ENCODE results near the gene SLC39A8.
"Not testable (repeated sequence)": the region's sequence is repeated elsewhere in the genome, so short reads cannot be mapped to it uniquely, and the experiment has no call there.

The SLC39A8 gene

DNA sequence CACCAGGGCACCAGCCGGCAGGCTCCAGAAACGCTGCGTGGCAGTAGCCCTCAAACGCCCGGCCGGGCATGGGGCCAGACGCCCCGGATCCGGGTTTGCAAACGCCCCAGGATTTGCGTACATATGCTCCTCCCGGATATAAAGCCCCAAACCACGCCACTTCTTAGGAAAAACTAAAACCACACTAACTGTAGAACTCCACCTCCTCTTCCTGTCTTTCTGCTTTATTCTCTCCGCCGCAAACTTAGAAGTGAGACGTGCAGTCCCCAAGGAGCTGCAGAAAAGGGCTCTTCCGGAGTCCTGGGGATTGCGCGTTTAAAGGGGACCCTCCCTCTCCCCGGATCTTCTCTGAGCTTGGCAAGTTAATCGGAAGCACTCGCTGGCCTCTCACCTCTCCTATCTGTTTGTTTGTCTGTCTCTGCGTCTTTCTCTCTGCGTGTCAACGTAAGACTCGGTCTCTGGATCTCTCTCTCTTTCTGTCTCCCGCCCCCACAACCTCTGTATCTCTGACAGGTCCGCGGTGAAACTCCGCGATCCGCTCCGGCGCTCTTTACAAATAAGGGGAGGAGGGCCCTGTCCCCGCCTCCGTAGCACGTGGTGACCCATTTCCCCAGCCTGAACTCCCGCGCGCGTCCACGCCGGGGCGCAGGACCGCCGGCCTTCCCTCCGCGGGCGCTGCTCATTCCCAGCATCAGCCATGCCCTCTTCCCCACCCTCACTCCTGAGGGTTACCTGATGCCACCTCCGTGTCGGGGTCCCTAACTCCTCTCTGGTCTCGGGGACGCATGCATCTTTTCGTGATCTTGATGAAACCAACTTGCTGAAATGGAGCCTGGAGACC lies at the start of gene SLC39A8:
SLC39A8 (minus strand) TSS at position 529 of the 841 bp plus-strand sequence. CDS start 820 bp downstream, outside the sequence.
- DNase-seq (ENCODE audit: low read depth in 3 of 3, low spot score in 1 of 3) = peak; percentile 50 to 74 (median 68)

DNA sequence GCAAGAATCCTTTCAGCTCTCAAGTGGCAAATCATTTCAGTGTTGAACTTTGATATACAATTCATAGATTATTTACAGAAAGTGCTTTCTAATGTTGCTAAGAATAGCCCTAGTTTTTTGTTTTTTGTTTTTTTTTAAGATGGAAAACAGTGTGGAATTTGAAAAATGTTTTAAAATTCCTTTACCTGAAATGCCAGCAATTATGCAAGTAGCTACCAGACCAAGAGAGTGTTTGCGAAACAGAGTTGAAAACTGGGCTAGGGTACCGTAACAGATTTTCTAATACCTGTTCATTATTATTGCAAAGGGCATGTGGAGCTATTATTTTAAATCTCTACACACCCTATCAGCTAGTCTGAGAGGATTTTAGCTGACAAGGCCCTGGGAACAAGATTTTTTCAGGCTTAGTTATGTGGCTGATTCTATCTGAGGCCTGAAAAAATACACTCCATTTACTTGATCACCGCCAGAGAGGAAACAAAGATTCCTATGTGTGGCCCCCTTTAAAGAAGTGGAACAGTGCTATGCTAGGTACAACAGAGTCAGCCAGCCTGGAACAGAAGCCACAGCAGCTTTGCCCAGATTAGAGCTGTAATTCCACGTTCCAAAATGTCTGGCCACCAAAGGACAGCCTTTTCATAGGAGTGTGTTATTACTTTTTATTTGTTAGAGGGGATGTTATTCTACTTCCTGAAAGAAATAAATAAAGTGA lies 46.9 kb upstream of the SLC39A8 start:
- no peak for DNase-seq (ENCODE audit: low read depth in 3 of 3, low spot score in 1 of 3)

DNA sequence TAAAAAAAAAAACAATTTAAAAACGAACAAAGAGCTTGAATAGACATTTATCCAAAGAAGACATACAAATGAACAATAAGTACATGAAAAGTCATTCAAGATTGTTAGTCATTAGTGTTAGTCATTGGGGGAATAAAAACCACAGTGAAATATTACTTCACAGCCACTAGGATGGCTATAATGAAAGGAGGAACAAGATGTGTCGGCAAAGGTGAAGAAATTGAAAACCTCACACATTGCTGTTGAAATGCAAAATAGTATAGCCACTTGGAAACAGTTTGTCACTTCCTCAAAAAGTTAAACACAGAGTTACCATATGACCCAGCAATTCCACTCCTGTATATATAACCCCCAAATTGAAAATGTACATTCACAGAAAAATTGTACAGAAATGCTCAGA lies 45.2 kb upstream of the SLC39A8 start:
- DNase-seq (ENCODE audit: low read depth in 3 of 3, low spot score in 1 of 3) = no peak

- DNase-seq (ENCODE audit: low read depth in 3 of 3, low spot score in 1 of 3) = no peak
Measured at GRCh38 chr4:102388611-102389010, 43.3 kb upstream of the SLC39A8 start.

GRCh38 chr4:102387552-102388150 lies 42.4 kb upstream of the SLC39A8 start:
- no peak for DNase-seq (ENCODE audit: low read depth in 3 of 3, low spot score in 1 of 3)

DNA sequence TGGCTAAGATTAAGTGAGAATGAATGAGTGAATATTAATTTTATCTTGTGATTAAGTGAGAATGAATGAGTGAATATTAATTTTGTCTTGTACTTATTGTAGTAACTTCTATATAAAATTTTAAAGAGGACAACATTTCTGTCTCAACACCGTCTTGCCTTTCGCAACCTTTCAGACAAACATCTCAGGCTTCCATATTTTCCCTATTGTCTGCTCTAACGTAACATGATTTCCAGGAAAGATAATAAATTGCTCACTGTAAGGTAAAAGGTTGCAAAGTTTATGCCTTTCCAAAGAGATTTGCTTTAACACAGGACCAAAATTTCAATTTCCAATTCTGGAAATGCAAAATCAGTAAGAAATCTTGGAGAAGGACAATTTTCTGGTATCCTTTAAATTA lies 41.7 kb upstream of the SLC39A8 start:
- DNase-seq (ENCODE audit: low read depth in 3 of 3, low spot score in 1 of 3) = no peak

DNA sequence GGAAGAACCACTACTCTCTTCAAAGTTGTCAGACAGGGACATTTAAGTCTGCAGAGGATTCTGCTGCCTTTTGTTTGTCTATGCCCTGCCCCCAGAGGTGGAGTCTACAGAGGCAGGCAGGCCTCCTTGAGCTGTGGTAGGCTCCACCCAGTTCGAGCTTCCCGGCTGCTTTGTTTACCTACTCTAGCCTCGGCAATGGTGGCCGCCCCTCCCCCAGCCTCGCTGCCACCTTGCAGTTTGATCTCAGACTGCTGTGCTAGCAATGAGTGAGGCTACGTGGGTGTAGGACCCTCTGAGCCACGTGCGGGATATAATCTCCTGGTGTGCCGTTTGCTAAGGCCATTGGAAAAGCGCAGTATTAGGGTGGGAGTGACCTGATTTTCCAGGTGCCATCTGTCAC lies 35.0 kb upstream of the SLC39A8 start:
- not testable (repeated sequence) for DNase-seq (ENCODE audit: low read depth in 3 of 3, low spot score in 1 of 3)

GRCh38 chr4:102362922-102363432 lies 17.7 kb upstream of the SLC39A8 start:
- DNase-seq (ENCODE audit: low read depth in 3 of 3, low spot score in 1 of 3) = no peak

DNA sequence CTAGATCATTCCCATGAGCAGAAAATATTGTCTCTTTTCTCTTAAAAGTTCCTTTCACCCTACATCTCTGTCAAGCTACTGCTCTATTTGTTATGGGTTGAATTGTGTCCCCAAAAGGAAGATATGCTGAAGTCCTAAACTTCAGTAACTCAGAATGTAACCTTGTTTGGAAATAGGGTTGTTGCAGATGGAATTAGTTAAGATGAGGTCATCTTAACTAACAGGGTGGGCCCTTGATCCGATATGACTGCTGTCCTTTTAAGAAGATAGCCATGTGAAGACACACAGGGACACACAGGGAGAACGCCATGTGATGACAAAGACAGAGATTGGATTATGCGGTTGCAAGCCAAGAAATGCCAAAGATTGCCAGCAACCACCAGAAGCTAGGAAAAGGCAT lies 12.8 kb upstream of the SLC39A8 start:
- no peak for DNase-seq (ENCODE audit: low read depth in 3 of 3, low spot score in 1 of 3)

DNA sequence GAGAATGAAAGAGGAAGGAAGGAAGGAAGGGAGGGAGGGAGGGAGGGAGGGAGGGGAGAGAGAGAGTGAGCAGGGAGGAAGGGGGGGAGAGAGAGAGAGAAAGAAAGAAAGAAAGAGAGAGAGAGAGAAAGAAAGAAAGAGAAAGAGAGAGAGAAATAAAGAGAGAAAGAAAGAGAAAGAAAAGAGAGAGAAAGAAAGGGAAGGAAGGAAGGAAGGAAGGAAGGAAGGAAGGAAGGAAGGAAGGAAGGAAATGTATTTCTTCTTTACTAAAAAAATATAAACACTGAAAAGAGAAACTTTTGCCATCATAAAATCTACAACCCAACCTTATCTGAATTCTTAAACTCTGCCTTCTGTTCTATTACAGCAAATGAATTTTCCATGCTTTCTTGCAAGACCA lies 12.4 kb upstream of the SLC39A8 start:
- not testable (repeated sequence) for DNase-seq (ENCODE audit: low read depth in 3 of 3, low spot score in 1 of 3)

DNA sequence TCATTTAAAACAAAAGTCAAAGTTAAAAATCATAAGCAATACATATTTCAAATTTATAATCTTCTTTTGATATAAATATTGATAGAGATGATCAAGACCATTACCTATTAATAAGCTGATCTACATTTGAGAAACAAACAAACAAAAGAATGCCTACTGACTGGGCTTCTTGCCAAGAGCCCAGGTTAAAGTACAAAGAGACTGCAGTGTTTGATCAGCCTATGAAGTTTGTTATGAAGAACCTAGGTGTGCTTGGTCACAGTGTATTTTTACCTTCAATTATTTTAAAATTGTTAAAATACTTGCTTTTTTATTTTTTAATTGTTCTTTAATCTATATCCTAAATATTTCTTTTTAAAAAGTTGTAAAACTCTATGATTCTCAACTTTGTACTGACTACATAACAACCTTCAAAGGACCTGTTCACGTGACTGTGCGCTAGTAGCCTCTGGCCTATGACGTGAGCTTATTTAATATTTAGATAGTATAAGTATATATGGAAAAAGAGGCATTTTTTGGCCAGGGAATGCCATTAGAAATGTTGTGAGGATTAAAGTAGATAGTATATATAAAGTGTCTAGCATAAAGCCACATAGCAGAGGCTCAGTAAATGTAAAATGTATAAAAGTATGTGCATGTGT lies 11.4 kb upstream of the SLC39A8 start:
- no peak for DNase-seq (ENCODE audit: low read depth in 3 of 3, low spot score in 1 of 3)

GRCh38 chr4:102355748-102356147 lies 10.5 kb upstream of the SLC39A8 start:
- no peak for DNase-seq (ENCODE audit: low read depth in 3 of 3, low spot score in 1 of 3)

GRCh38 chr4:102354671-102355454 lies 9.6 kb upstream of the SLC39A8 start:
- no peak for DNase-seq (ENCODE audit: low read depth in 3 of 3, low spot score in 1 of 3)

DNA sequence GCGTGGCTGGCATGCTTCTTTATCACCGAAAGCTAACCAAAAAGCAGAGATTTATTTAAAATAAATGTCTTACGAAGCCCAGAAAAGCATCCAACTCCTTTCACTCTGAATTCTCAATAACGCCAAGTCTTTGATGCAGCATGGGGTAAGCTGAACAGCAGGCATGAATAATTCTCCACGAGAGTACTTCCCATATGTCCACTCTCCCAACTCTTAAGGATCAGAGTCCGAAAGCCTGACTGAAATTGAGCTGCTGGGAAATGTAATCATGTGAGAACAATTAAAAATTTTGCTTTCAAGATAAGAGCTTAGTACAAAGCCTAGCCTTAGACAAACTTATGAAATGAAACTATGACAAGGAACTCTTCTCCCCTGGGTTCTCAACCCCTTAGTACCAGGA lies 7.5 kb upstream of the SLC39A8 start:
- no peak for DNase-seq (ENCODE audit: low read depth in 3 of 3, low spot score in 1 of 3)

- no peak for DNase-seq (ENCODE audit: low read depth in 3 of 3, low spot score in 1 of 3)
Measured at GRCh38 chr4:102350634-102351033, 5.4 kb upstream of the SLC39A8 start.

DNA sequence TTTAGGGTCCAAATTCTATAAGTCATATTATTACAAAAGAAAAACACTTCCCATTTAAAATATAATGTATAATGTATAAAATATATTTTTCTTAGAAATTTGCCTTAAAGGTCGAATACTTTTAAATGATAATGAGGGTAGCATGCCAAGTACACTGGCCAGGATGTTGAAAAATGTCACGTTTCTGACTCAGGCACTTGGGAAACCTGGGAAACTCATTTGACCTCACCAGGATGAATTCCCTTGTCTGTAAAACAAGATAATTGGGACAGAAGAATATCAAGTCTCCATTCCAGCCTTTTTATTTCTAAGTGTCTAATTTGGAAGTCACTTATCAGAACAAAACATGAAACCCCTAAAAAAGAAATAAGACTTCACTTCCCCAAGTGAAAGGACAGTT lies 3.4 kb upstream of the SLC39A8 start:
- DNase-seq (ENCODE audit: low read depth in 3 of 3, low spot score in 1 of 3) = no peak

GRCh38 chr4:102345795-102346100 lies 466 bp upstream of the SLC39A8 start:
- DNase-seq (ENCODE audit: low read depth in 3 of 3, low spot score in 1 of 3) = no peak

DNA sequence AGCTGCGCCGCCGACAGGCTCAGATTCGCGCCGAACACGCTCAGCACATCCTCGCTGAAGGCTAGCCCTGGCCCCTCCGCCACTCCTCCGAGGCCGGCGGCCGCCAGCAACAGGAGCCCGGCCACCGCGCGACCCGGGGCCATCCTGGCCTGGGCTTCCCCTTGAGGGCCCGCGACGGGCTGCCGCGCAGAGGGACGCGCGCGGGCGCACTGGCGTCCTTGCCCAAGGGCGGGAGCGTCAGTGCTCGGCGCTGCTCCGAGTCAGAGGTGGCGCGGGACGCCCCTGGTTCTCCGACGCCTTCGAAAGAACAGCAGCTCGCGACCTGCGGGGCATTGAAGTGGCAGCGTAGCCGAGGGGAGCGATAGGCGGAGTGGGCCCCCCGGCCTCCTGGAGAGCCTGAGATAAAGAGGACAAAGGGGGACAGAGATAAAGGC lies 745 bp downstream of the SLC39A8 start:
- peak; percentile 11 to 52 (median 19) for DNase-seq (ENCODE audit: low read depth in 3 of 3, low spot score in 1 of 3)

DNA sequence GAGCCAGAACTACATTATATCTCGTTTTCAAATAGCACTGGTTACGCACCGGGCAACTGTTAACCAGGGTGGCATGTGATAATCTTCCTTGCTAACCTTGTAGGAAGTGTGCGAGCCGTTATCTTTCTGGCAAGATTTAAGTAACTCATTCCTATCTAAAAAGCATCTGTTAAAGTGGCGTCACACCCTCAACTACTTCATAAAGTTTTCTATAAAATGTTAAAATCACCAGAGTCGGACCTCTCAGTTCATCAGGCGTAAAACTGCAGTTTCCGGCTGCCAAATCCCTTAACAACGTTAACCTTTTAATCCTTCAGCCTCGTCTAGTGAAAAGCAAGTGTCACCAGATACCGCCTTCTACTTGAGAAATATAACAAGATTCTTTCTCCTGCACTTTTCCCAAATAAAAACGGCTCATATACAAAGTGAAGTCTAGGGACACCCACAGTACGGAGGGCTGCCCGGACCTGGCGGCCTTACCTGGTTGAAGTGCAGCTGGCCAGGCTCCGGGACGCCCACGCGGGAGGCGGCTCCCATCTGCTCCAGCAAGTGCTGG lies 1.2 kb downstream of the SLC39A8 start:
- DNase-seq (ENCODE audit: low read depth in 3 of 3, low spot score in 1 of 3) = peak in 1 of 3 donors; percentile 55

DNA sequence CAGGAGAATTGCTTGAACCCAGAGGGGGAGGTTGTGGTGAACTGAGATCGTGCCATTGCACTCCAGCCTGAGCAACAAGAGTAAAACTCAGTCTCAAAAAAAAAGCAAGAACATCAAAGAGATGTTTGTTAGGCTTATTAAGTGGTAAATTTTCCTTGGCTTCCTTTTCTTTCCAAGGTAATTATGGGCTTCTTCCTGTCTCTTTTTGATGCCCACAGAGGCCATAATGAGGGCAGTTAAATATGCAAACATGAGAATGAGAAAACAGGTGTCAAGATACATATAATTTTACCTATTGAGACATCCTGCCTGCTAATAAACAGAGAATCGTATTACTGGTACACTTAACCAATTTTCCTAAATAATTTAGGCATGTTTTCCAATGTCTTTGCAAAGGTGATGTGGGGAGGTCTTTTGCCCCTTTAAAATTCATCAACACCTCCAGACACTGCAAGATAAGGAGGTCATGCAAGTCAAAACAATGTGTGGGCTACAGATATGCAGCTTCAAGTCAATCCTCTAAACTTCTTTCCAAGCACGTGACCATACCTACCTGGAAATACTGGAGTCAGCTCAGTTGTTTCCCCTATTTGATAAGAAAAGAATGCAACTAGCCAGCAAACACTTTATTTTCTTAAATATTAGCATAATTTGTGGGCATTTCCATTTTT lies 2.7 kb downstream of the SLC39A8 start:
- no peak for DNase-seq (ENCODE audit: low read depth in 3 of 3, low spot score in 1 of 3)
